GM19238 (cell line): Measurements from ENCODE around the gene TIMM22.
"Not testable (repeated sequence)": the region's sequence is repeated elsewhere in the genome, so short reads cannot be mapped to it uniquely, and the experiment has no call there.

Source experiments
- DNase-seq: peaks from one replicate; pipeline ENCODE4 v3.0.0; 2011; ENCODE audit warnings: low spot score; ENCODE audit not compliant: insufficient read length

Gene TIMM22

DNA sequence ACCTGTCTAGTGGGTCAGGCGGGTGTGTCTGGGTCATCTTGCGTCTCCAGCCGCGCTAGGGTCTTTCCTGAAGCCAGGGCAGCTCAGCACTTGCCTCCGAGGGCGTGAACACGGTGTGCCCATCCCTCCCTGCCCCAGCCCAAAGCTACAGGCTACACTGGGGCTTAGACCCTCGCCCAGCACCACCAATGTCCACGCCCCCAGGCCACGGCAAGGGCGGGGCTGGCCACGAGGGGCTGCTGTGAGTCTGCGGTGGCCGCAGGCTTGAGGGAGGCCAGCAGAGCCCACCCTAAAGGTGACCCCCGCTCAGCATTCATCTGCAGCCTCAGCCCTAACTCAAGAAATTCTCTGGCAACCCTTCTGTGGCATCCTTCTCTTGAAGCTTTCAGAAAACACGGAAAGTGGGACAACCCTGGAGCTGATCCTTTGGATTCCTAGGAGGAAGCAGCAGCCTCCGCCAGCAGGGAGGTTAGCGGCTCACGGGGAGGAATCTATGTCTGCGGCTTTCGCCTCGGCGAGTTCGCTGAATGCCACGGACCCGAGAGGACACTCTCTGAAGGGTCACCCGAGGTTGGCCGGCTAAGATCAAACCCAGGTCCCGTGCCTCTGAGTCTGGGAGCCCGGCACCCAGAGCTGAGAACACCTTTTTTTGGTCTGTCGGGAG is 41.7 kb downstream of the TIMM22 start:
- no peak for DNase-seq

DNA sequence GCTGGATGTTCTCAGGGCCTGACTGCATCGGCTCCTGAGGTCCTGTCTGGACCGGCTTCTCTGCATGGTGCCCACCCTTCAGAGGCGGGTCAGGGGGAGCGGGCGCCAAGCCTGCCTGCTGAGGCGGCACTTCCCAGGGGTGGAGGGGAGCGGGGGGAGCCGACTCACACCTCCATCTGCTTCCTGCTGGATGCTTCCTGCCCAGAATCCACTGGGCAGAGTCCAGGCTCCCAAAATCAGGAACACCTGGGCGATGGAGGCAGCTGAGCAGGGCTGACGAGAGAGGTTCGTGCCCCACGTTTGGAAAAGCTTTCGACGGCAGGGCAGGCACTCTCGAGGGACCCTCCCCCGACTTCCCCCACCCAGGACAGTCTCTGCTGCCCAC is 42.2 kb downstream of the TIMM22 start:
- no peak for DNase-seq

DNA sequence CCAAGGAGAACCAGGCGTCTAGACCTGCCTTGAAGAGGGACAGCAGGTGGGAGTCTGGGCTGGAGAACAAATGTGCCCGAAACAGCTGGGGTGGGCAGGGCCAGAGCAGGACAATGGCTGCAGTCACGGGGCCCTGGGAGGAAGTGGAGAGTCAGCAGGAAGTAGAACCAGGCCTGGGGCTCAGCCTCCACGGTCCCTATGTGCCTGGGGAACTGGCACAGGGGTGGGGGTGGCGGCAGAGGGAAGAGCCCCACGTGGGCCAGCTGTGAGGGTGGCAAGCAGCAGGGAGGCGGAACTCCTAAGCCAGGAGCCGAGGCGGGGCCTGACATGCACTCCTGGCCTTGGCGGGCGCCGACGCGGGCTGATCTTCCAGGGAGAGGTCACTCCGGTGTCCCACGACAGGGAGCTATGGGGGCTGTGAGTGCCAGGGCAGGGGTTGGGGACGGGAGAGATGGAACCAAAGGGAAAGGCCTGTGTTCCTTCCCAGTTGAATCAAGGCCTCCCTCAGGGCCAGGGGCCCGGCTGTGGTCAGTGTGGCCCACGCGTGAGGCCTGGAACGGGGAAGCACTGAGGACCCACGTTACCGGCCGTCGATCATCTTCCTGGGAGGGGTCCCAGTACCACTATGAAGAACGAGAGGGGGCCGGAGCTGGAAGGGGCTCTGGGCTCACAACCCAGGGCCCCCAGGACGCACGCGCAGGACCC is 42.7 kb downstream of the TIMM22 start:
- DNase-seq, result no peak

DNA sequence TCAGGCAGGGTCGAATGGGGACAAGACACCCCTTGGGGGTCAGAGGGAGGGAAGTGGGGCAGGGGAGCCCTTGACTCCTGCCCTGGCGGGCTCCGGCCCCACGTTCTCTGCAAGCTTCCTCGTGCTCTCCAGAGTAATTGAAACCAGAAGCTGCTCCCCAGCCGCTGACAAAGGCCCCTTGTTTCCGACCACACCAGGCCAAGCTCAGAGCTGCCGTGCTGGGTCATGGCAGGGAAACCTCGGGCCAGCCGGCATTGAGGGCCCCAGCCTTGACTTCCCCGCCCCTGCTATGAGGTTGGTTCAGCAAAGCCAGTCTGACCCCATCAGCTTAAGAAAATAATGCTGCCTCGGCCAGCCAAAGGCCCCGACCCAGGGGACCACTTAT is 43.3 kb downstream of the TIMM22 start:
- DNase-seq, result no peak

DNA sequence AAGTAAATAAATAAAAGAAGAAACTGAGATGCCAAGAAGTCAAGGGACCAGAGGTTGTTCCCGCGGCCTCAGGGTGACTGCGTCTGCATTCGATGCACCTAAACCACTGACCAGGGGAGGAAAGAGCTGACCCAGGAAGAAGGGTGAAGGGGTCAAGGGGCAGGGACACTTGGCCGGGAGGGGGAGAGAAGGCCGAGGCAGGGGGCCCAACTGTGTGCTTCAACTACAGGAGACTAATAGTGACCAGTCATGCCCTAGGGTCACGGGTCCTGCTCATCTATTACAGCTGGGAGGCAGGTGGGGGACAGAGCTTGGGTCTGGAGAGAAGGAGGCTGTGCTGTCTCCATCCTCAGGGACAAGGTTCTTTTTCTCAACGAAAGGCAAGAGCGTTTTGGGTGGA is 44.8 kb downstream of the TIMM22 start:
- DNase-seq, result no peak

DNA sequence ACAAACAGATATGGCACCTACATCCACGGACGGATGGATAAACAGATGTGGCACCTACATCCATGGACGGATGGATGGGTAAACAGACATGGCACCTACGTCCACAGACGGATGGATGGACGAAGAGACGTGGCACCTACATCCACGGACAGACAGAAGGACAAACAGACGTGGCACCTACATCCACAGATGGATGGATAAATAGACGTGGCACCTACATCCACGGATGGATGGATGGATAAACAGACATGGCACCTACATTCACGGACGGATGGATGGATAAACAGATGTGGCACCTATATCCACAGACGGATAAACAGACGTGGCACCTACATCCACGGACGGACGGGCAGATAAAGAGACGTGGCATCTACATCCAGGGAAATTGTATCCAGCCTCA is 45.6 kb downstream of the TIMM22 start:
- DNase-seq, result no peak

DNA sequence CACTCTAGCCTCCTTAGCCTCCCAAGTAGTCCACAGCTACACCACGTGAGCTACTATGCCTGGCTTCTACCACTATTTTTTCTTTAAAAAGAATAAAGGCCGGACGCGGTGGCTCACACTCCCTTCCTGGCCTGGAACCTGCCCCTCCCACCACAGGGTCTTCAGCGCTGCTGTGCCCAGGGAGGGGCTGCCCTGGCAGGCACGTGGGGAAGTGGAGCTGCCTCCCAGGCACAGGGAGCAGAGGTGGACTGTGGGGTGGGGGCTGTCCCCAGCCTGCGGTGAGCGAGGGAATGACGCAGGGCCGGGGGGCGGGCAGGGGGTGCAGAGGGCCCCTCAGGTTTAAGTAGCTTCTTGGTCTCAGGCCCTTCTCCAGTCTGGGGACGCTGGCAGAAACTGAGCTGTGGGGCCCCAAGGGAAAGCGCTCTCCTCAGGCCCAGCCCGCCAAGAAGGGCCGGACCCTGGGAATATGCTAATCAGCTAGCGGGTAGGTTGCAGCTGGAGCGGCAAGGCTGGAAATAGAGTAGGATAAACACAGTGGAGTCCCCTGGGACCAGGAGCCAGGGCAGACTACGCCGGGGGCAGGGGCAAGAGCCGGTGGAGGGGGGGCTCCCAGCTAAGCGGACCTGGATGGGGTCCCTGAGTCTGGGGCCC is 46.8 kb downstream of the TIMM22 start:
- DNase-seq, result no peak

DNA sequence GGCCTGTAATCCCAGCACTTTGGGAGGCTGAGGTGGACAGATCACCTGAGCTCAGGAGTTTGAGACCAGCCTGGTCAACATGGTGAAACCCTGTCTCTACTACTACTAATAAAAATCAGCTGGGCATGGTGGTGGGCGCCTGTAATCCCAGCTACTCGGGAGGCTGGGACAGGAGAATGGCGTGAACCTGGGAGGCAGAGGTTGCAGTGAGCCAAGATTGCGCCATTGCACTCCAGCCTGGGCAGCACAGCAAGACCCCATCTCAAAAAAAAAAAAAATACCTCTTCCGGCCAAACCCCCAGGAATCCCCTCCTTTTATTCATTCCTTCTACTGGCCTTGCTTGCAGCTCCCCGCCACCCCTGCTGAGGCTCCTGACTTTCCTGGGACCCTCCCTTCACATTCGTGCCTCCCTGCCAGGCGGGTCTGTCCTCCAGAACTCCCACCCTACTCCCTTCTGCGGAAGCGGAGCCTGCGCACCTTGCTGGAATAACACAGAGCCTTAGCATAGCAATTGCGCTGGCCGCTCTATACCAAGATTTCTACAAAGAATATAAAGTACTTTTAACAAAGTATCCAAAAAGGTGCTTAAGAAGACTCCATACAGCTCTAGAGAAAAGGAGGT is 47.6 kb downstream of the TIMM22 start:
- DNase-seq, result not testable (repeated sequence)

DNA sequence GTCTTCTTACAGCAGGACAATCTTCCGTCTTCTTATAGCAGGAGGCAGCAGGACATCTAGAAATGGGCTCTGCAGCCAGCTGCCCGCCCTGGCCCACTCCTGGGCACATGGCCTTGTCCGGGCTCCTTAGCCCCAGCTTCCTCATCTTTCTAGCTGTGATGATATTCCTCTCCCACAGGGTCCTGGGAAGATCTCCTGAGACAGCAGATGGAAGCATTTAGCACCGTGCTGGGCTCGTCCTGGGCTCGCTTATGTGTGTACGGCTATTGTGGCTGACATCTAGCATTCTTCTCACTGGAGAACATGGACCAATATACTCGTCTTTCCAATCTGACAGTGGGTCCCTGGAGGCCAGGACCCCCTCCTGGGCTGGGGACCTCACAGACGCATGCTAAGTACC is 48.5 kb downstream of the TIMM22 start:
- DNase-seq, result no peak

DNA sequence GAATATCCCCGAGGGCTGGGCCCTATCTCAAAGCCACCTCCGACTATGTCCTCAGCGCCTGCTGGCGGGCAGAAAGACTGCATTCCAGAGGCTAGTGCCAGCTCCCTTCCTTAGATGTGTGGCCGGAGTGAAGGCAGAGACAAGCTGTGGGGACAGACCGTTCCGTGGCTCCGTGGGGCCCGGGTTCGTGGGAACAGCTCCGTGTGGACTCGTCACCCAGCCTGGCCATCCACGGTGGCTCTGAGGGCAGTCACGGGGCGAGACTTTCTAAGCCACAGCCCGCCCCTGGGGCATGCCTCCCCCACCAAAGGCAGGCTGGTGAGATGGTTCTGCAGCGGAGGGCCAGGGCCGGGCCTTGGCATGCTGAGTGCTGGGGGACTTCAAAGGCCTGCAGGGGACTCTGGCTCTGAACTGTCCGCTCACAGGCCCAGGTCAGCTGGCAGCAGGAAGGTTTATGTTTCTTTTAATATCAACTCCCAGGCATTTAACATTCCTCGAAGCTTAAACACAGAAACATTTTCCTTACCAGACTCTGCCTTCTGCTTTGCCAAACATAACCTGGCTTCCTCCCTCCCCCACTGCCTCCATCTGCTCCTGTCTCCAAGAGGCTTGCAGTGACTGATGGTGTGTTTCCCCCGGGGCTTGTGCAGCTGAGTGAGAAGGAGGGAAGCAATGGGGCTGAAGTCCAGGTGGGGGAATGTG is 50.4 kb downstream of the TIMM22 start:
- DNase-seq, result no peak

DNA sequence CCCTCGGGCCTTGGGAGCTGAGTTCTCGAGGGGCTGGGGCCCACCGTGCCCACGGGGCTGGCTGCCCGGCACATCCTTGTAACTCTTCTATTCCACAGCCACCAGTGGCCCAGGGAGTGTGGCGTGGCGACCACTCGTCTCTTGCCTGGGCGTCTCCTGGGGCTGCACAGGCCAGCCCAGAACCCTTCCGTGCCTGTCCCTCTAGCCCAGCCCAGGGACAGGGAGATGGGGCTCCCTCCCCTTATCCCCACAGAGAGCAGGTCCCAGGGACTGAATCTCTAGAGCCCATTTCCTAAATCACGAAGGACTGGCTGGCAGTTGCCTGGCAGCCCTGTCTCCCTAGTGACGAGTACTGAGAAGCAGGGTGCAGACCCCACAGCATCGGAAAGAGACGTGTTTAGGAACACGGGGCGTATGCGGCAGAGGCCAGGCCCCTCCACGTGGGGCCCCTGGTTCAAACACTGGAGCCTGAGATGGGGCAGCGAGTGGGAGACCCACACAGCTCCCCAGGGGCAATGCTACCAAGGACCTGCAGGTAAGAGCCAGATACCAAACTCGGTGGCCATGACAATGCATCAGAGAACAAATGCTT is 51.0 kb downstream of the TIMM22 start:
- DNase-seq, result no peak

DNA sequence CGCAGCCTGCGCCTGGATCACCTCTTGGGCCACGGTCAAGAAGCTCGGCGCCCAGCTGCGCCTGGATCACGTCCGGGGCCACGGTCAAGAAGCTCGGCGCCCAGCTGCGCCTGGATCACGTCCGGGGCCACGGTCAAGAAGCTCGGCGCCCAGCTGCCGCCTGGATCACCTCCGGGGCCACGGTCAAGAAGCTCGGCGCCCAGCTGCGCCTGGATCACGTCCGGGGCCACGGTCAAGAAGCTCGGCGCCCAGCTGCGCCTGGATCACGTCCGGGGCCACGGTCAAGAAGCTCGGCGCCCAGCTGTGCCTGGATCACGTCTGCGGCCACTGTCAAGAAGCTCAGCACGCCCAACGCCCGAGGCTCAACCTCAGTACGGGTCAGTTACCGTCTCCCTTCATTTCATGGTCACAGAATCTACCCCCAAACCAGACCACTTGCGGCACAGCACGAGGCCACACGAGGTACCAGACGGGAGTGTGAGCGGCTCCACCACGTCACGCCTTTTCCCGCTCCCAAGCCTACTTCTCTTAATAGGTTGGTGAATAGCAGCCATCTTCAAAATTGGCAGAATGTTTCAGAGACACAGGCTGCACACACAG is 51.7 kb downstream of the TIMM22 start:
- DNase-seq, result not testable (repeated sequence)

DNA sequence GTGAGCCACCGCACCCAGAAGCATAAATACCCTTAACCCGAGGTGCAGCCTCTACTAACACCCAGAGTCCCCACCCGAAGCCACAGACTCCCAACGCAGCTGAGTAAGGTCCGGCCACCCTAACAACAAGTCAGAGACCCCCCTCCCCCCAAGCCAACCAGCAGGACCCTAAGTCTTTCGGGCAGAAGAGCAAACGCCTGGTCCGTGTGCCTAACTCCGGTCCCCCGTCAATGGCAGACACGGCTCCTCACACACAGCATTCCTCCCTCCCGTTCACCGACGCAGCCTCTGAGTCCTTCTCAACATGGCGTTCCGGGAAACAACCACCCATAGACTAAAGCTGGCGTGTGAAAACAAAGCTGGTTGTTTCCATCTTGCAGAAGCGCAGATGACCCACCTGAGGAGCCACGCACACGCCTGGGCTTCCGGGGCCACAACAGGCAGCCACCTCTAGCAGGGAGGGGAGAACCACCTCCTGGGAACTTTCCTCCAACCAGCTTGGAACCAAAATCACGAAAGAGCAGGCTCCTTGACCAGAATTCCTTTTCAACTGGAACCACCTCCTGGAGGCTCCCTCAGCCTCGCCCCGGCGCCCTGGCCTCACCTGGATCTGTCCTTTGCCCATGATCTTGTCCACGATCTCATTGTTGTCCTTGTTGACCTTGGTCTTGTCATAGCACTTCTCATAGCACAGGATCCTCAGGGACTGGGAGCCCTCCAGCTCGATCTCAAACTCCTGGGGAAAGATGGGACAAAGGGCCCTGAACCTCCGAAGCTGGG is 52.7 kb downstream of the TIMM22 start:
- DNase-seq, result no peak

DNA sequence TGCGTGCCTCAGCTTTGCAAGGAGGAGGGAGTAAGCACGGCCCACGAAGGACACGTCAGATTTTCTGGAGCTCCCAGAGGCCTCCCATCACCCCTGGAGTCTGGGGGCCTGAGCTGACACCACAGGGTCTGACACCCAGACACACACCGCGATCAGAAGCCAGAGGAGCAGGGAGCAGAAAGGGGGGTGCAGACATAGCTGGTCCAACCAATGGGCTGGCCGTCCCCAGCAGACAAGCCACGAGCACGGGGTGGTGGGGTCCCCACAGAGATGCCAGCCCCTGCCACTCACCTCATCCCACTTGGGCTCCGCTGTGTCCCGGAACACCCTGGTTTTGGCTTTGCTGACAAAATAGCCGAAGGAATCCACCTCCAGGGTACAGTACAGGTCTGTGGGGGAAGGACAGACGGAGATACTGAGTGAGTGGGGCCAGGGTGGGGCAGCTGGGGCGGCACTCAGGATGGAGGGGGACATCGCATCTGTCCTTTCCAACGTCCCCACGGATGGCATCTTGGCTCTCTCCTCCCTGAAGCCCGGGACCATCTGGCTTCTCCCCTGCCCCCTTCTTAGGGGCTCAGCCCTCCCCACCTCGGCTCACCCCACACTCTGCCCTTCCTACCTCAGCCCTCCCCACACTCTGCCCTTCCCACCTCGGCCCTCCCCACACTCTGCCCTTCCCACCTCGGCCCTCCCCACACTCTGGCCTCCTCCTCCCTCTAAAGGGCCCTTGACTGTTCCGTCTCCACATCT is 53.5 kb downstream of the TIMM22 start:
- no peak for DNase-seq

DNA sequence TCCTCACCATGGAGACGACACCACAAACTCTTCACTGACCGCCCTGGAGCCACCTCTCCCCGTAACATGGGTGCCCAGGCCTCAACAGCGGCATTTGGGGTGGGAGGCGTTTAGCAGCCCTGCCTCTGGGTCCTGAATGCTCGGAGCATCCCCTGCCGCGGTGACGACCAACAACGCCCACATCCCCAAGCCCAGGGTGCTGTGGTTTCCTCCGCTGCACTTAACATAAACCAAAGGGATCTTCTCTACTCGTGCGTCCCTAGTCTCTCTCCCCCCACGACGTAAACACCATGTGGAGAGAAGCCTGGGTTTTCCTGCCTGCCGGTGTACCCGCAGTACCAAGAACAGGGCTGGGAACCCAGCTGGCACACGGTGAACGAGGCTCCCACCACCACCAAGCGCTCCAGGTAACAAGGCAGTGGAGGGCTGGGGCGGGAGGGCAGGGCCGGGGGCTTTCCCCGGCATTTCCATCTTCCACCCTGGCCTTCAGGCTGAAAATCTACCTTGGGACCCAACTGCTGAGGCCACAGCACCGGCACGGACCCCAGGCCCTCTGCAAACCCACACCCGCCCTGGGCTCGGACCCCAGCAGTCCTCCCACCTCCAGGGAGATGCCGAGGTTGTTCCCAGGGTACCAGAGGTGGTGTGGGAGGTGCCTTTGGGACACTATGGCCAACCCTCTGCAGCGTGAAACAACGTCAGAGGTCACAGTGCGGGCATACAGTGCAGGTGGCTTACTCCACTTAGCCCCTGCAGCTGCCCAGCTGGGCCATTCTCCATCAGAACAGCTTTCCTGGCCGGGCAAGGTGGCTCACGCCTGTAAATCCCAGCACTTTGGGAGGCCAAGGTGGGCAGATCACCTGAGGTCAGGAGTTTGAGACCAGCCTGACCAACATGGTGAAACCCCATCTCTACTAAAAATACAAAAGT is 54.3 kb downstream of the TIMM22 start:
- no peak for DNase-seq
